SK-N-DZ (cell line): Measurements from ENCODE around the gene NEK1.
"Not testable (repeated sequence)": the region's sequence is repeated elsewhere in the genome, so short reads cannot be mapped to it uniquely, and the experiment has no call there.

Source experiments
- DNase-seq: peaks from one replicate; pipeline ENCODE4 v3.0.0-alpha.2; 2015; ENCODE audit warnings: low spot score

The NEK1 gene

GRCh38 chr4:169494234-169494633 lies 118.1 kb downstream of the NEK1 start:
- DNase-seq: not testable (repeated sequence)

DNA sequence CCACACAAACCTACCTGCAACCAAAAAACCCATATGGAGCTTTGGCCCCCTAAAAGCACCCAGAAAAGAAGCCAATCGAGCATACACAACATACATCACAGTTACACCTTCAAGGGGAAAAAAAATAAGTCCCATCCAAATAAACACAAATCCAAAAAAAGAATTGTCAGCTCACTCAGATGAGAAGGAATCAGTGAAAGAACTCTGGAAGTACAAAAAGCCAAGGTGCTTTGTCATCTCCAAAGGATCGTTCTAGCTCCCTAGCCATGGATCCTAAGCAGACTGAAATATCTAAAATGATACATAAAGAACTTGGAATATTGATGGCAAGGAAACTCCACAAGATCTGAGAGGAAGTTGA lies 119.2 kb downstream of the NEK1 start:
- no peak for DNase-seq

- peak; percentile 32 for DNase-seq
These were observed 119.8 kb downstream of the NEK1 start for GRCh38 chr4:169492436-169493163.

GRCh38 chr4:169491211-169491610 lies 121.2 kb downstream of the NEK1 start:
- DNase-seq: no peak

DNA sequence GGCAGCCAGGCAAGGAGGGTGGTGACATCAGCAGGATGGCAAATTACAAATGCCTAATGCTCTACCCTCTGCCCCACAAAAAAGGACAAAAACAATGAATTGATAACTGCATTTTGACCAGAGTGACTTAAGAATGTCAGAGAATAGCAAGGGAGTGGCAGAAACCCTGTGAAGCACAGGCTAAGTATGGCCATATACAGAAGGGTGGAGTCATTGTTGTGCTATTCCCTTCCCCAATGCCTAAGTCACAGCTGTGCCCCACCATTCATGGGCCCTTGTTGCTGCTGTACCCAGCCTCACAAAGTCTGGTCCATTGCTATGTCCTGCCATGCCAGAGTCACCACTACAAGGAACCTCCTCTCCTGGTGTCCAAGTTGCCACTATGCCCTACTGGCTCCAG lies 123.1 kb downstream of the NEK1 start:
- no peak for DNase-seq

DNA sequence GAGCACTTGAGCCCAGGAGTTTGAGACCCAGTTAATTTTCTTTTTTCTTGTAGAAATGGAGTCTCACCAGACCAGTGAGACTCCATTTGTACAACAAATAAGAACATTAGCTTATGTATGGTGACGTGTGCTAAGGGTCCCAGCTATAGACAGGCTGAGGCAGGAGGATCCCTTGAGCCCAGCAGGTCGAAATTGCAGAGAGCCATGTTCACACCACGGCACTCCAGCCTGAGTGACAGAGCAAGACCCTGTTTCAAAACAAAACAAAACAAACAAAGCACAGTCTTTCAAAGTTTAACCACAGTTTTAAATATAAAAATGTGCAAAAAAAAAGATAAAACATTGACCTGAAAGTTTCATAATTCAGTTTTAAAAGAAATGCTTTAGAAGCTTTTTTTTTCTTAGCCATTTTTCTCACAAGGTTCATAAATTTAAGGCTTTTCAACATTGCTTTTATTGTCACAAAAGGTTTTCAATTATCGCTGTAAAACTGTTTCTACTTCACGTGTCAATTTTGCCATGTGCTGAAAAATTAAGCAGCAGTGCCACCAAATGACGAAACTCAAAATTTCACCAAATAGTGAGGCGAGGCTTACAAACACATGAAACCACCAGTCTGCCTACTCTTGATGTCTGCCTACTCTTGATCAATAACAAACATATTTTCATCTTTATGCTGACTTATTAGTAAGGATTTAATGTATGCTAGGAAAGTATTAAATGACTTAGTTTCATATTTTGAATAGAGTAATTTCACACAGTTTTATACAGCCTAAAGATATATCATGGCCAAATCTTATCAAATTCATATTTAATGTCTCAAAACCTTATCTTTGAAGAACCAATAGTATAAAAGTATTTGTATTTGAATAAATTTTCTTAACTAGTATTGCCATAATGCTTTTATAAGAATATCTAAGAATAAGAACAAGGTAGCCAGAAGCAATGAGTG lies 126.3 kb downstream of the NEK1 start:
- peak; percentile 37 for DNase-seq

GRCh38 chr4:169485086-169485485 lies 127.3 kb downstream of the NEK1 start:
- no peak for DNase-seq

- no peak for DNase-seq
These were observed 127.9 kb downstream of the NEK1 start for GRCh38 chr4:169484485-169484884.

GRCh38 chr4:169464080-169464479 lies 148.3 kb downstream of the NEK1 start:
- no peak for DNase-seq

- DNase-seq: no peak
These were observed 152.3 kb downstream of the NEK1 start for GRCh38 chr4:169460081-169460480.

DNA sequence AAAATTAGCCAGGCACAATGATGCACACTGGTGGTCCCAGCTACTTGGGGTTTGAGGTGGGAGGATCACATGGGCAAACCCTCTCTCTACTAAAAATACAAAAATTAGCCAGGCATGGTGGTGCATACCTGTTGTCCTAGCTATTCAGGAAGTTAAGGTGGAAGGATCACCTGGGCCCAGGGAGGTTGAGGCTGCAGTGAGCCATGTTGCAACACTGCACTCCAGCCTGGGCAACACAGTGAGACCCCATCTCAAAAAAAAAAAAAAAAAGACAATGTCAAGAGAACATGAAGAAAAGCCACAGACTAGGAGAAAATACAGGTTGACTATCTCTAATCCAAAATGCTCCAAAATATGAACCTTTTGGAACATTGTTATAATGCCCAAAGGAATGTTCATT lies 153.8 kb downstream of the NEK1 start:
- no peak for DNase-seq

DNA sequence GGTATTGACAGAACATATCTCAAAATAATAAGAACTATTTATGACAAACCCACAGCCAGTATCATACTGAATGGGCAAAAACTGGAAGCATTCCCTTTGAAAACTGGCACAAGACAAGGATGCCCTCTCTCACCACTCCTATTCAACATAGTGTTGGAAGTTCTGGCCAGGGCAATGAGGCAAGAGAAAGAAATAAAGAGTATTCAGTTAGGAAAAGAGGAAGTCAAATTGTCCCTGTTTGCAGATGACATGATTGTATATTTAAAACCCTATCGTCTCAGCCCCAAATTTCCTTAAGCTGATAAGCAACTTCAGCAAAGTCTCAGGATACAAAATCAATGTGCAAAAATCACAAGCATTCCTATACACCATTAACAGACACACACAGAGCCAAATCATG lies 159.7 kb downstream of the NEK1 start:
- DNase-seq: not testable (repeated sequence)

- DNase-seq: not testable (repeated sequence)
These were observed 163.4 kb downstream of the NEK1 start for GRCh38 chr4:169448935-169449334.

DNA sequence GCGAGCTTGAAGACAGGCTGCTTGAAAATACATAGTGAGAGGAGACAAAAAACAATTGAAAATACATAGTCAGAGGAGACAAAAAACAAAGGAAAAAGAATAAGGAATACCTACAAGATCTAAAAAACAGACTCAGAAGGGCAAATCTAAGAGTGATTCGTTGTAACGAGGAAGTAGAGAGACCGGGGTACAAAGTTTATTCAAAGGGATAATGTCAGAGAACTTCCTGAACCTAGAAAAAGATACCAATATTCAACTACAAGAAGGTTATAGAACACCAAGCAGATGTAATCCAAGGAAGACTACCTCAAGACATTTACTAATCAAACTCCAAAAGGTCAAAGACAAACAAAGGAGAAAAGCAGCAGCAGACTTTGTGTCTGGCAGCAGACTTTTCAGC lies 165.6 kb downstream of the NEK1 start:
- DNase-seq: no peak

DNA sequence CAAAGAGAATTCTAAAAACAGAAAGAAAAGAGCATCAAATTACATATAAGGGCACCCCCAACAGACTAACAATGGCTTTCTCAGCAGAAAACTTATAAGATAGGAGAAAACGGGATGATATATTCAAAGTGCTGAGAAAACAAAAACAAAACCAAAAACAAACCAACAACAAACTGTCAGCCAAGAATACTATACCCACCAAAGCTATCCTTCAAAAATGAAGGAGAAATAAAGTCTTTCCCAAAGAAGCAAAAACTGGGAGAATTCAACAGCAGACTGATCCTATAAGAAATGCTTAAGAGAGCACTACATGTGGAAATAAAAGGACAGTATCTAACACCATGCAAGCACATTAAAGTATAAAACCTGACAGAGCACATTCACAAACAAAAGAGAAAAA lies 168.6 kb downstream of the NEK1 start:
- no peak for DNase-seq

GRCh38 chr4:169440446-169440845 lies 171.9 kb downstream of the NEK1 start:
- no peak for DNase-seq

DNA sequence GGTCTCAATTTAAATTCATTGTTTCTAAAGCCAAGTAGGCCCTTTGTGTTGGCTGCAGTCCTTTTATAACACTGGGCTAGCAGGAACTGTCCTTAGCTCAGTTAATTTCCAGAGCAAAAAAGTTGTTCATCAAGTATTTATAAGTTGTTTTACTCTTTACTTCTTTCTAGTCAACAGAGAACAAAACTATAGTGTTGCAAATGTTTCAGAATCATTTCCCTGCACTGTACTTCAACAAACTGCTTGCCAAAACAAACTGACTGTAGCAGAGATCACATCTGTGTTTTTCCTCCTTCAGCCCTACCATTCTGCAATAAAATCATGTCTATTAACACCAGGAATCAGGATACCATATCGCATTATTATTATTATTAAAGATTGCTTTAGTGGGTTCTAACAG lies 173.1 kb downstream of the NEK1 start:
- no peak for DNase-seq

DNA sequence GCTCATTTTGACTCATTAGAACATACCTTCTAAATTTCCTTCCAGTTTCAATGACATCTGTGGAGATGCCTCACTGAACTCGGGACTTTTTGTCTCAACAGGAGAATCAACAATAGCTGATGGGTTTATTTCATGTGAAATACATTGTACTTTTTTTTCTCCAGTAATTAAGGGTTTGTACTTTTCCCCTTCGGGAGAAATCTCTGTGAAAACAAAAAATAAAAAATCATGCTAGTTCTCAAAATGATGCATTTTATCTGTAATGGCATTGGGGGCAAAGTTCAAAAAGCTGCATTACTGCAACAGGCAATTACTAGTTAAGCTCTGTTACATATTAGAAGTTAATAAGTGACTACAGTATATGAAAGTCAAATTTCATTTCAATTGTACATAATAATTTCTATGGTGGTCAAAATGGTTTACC lies 174.3 kb downstream of the NEK1 start:
- no peak for DNase-seq

GRCh38 chr4:169437299-169438047 lies 174.9 kb downstream of the NEK1 start:
- DNase-seq: peak; percentile 2

GRCh38 chr4:169436734-169437133 lies 175.6 kb downstream of the NEK1 start:
- DNase-seq: no peak

DNA sequence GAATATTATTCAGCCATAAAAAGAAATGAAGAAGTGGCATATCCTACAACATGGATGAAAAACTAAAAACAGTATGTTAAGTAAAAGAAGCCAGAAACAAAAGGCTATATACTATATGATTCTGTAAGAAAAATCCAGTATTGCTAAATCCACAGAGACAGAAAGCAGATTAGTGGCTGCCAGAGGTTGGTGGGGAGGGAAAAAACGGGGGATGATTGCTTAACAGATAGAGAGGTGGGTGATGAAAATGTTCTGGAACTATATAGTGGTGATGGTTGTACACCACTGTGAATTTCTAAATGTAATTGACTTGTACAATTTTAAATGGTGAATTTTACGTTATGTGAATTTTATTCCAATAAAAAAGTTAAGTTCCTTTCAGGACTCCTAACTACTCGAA lies 184.0 kb downstream of the NEK1 start:
- no peak for DNase-seq

DNA sequence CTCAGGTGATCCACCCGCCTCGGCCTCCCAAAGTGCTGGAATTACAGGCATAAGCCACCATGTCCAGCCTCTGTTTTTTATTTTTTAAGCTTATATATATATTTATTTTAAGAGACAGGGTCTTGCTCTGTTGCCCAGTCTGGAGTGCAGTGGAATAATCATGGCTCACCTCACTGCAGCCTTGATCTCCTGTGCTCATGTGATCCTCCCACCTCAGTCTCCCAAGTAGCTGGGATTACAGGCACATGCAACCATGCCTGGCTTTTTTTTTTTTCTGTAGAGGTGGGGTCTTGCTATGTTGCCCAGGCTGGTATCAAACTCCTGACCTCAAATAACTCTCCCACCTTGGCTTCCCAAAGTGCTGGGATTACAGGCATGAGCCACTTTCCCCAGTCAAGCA lies 184.7 kb downstream of the NEK1 start:
- not testable (repeated sequence) for DNase-seq
